ENCODE data around the gene GPX3. TPM values are rescaled to one million over a fixed set of nuclear protein-coding genes. Genes with fewer than 3 reads are reported as not detected.

The GPX3 gene
- total and polyA plus RNA-seq, 2 donors (not counting 3 experiments of a cell fraction or from before 2014, with no cell fraction given): 5.1 to 17.1 TPM

GRCh38 chr5:151052836-151053235, 32.4 kb downstream of the GPX3 start:
- CTCF ChIA-PET: interaction anchor here (0.7 to 9.9 kb wide), 19 partner anchors 11 to 119 kb away, joined by 3 to 679 read pairs (median 18); partner anchors contain the start of genes ANXA6 and GPX3
- H3K27ac ChIP-seq (ENCODE audit: insufficient read depth, low read depth, low read length): no peak overlapping the region
- no peaks in the 10 kb centered on the region for H3K9me3 ChIP-seq (replicated peaks; ENCODE audit: control insufficient read depth, insufficient read depth, low read length)
- POLR2A ChIA-PET: interaction anchor here (1.1 kb wide), 1 partner anchor 51 kb away, joined by 4 read pairs; no protein-coding TSS in a partner anchor
- no TSS peak for BruUV-seq (replicated peaks)
- H3K36me3 ChIP-seq (ENCODE audit: control insufficient read depth in 2 of 2, extremely low read depth in 1 of 2, insufficient read depth in 2 of 2, low read length in 2 of 2): peaks cover 6 to 46% of the 10 kb centered on the region in 2 experiments
- H3K9ac ChIP-seq (replicated peaks; ENCODE audit: extremely low read depth, insufficient read depth, low read length): no peak overlapping the region
- TF ChIP-seq POLR2A (IDR thresholded peaks at IDR 0.05; ENCODE audit: low read depth, low read length) (no peak), MYC (IDR thresholded peaks at IDR 0.05; ENCODE audit: low read depth, low read length) (no peak), FOS (IDR thresholded peaks at IDR 0.05; ENCODE audit: borderline replicate concordance, insufficient read depth, low read length) (no peak), EZH2 (IDR thresholded peaks at IDR 0.05; ENCODE audit: borderline replicate concordance, low read depth, low read length, severe bottlenecking) (no peak), GATA2 (IDR thresholded peaks at IDR 0.05; ENCODE audit: insufficient read depth, insufficient read length, low read depth, low read length) (no peak), JUN (IDR thresholded peaks at IDR 0.05; ENCODE audit: borderline replicate concordance, insufficient read depth, insufficient read length, low read depth) (no peak), POLR2AphosphoS5 (IDR thresholded peaks at IDR 0.05; ENCODE audit: insufficient read depth, low read depth, low read length) (no peak)
- TF ChIP-seq, protein P1, sequence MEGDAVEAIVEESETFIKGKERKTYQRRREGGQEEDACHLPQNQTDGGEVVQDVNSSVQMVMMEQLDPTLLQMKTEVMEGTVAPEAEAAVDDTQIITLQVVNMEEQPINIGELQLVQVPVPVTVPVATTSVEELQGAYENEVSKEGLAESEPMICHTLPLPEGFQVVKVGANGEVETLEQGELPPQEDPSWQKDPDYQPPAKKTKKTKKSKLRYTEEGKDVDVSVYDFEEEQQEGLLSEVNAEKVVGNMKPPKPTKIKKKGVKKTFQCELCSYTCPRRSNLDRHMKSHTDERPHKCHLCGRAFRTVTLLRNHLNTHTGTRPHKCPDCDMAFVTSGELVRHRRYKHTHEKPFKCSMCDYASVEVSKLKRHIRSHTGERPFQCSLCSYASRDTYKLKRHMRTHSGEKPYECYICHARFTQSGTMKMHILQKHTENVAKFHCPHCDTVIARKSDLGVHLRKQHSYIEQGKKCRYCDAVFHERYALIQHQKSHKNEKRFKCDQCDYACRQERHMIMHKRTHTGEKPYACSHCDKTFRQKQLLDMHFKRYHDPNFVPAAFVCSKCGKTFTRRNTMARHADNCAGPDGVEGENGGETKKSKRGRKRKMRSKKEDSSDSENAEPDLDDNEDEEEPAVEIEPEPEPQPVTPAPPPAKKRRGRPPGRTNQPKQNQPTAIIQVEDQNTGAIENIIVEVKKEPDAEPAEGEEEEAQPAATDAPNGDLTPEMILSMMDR (IDR thresholded peaks at IDR 0.05; ENCODE audit: extremely low read depth in 1 of 2, insufficient read depth in 1 of 2, low read depth in 1 of 2, low read length in 2 of 2): no peak
- TF ChIP-seq, protein P2, sequence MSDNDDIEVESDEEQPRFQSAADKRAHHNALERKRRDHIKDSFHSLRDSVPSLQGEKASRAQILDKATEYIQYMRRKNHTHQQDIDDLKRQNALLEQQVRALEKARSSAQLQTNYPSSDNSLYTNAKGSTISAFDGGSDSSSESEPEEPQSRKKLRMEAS (IDR thresholded peaks at IDR 0.05; ENCODE audit: insufficient read depth, insufficient read length): no peak
- no peaks in the 10 kb centered on the region for H4K20me1 ChIP-seq (replicated peaks; ENCODE audit: control insufficient read depth, extremely low read depth, insufficient read depth, low read length)
- H3K9me1 ChIP-seq (replicated peaks; ENCODE audit: control insufficient read depth, extremely low read depth, insufficient read depth, low read length): no peaks in the 10 kb centered on the region
- no peaks in the 10 kb centered on the region for H3K4me1 ChIP-seq (ENCODE audit: control insufficient read depth, extremely low read depth, insufficient read depth, low read length)
- intact Hi-C loops (cut with micrococcal nuclease) (loop anchor here (5.0 kb wide), 1 partner anchor 44 kb away; no protein-coding TSS in a partner anchor), dilution Hi-C loops (cut with MboI; ENCODE audit: extremely low pct_ligation_motif_present, low sequenced_read_pairs) (no loop called here)
- H3K79me2 ChIP-seq (ENCODE audit: control insufficient read depth, insufficient read depth, low read length): no peaks in the 10 kb centered on the region
- no peaks in the 10 kb centered on the region for H3K27me3 ChIP-seq (ENCODE audit: control insufficient read depth in 2 of 2, insufficient read depth in 2 of 2, low read length in 2 of 2)
- H2AFZ ChIP-seq (ENCODE audit: low read depth, low read length): no peak overlapping the region
- H3K4me3 ChIP-seq (replicated peaks in 1 of 3; ENCODE audit: insufficient read depth in 1 of 3, low read depth in 1 of 3, low read length in 3 of 3): no peak overlapping the region
- no peak overlapping the region for H3K4me2 ChIP-seq (ENCODE audit: insufficient read depth, low read length)
- FAIRE-seq (no peak), DNase-seq (ENCODE audit: low read depth, low spot score) (no peak)

Data from endothelial cell of umbilical vein (primary cell).